SK-N-SH (cell line): Measurements from ENCODE around the gene SMC1B. TPM values are rescaled to one million over a fixed set of nuclear protein-coding genes. Genes with fewer than 3 reads are reported as not detected.

Experiments used
- CTCF ChIA-PET: fragments of 300-600, 350-600 bp; formaldehyde crosslinking; extraction: SDS; loops from one replicate; lab custom pipeline; 2021; lab: Yijun Ruan, JAX
- POLR2A ChIA-PET: fragments of 350-600 bp; sonication (Branson Sonifier 250); formaldehyde crosslinking; extraction: SDS; loops from one replicate; lab custom pipeline; 2020; ENCODE audit warnings: antibody characterized with exemption, inconsistent platforms; lab: Yijun Ruan, JAX
- DNase-seq: peaks from one replicate; pipeline ENCODE4 v3.0.0; 2012
- H2AFZ ChIP-seq: fragments of 200-600 bp; sonication (generic); 2 replicates; pipeline ENCODE4 v1.8.1; 2016; ENCODE audit warnings: antibody characterized with exemption, mild to moderate bottlenecking, low read depth
- H3F3A ChIP-seq: fragments of 200-600 bp; sonication (generic); replicated peaks from 2 replicates; pipeline ENCODE3; 2016; ENCODE audit warnings: antibody characterized with exemption, mild to moderate bottlenecking; ENCODE audit not compliant: insufficient read depth
- H3K27ac ChIP-seq, 2 experiments: fragments of 200-500 bp in 1 of 2; fragments of 200-600 bp in 1 of 2; sonication (Bioruptor generic) in 1 of 2; sonication (generic), shearing (Covaris generic) in 1 of 2; 2 replicates each; pipeline versions ENCODE4 v1.5.1 to v1.6.1; 2014 to 2016; ENCODE audit warnings: low read depth in 2 of 2, inconsistent platforms in 1 of 2, low read length in 1 of 2, mild to moderate bottlenecking in 1 of 2, mixed read lengths in 1 of 2
- H3K27me3 ChIP-seq: fragments of 200-600 bp; sonication (generic), shearing (Covaris generic); 2 replicates; pipeline ENCODE4 v1.6.1; 2016; ENCODE audit warnings: mixed run types; ENCODE audit not compliant: insufficient read depth
- H3K36me3 ChIP-seq, 2 experiments: fragments of 200-500 bp in 1 of 2; fragments of 200-600 bp in 1 of 2; sonication (Bioruptor generic) in 1 of 2; sonication (generic) in 1 of 2; replicated peaks in 1 of 2; 2 replicates each; pipeline versions ENCODE3 to v1.5.1; 2014 to 2016; ENCODE audit warnings: low read length in 1 of 2, mild to moderate bottlenecking in 1 of 2; ENCODE audit not compliant: insufficient read depth in 2 of 2, control insufficient read depth in 1 of 2
- H3K4me1 ChIP-seq, 2 experiments: fragments of 200-500 bp in 1 of 2; fragments of 200-600 bp in 1 of 2; sonication (Bioruptor generic) in 1 of 2; sonication (generic), shearing (Covaris generic) in 1 of 2; 2 replicates each; pipeline versions ENCODE4 v1.5.1 to v1.6.1; 2014 to 2016; ENCODE audit warnings: low read depth in 1 of 2, low read length in 1 of 2, mixed run types in 1 of 2; ENCODE audit not compliant: insufficient read depth in 2 of 2, control insufficient read depth in 1 of 2
- H3K4me2 ChIP-seq: fragments of 200-600 bp; sonication (generic), shearing (Covaris generic); 2 replicates; pipeline ENCODE4 v1.6.1; 2017; ENCODE audit warnings: mixed run types
- H3K4me3 ChIP-seq, 2 experiments: fragments of 200-500 bp in 1 of 2; fragments of 200-600 bp in 1 of 2; sonication (Bioruptor generic) in 1 of 2; sonication (generic), shearing (Covaris generic) in 1 of 2; 2 replicates each; pipeline versions ENCODE4 v1.5.1 to v1.8.1; 2014 to 2016; ENCODE audit warnings: low read depth in 2 of 2, inconsistent platforms in 1 of 2, low read length in 1 of 2, mild to moderate bottlenecking in 1 of 2, mixed read lengths in 1 of 2, moderate library complexity in 1 of 2
- H3K79me2 ChIP-seq: fragments of 200-600 bp; sonication (generic); 2 replicates; pipeline ENCODE4 v1.8.1; 2017; ENCODE audit warnings: mild to moderate bottlenecking; ENCODE audit not compliant: insufficient read depth
- H3K9ac ChIP-seq: fragments of 200-600 bp; sonication (generic); 2 replicates; pipeline ENCODE4 v1.6.1; 2017; ENCODE audit warnings: mixed run types
- H3K9me2 ChIP-seq: fragments of 200-600 bp; sonication (generic); 2 replicates; pipeline ENCODE4 v1.6.1; 2017; ENCODE audit warnings: mixed run types
- H3K9me3 ChIP-seq: fragments of 200-600 bp; sonication (generic); 2 replicates; pipeline ENCODE4 v1.6.1; 2017; ENCODE audit warnings: mixed run types, mild to moderate bottlenecking, moderate library complexity
- H4K20me1 ChIP-seq: fragments of 200-600 bp; sonication (generic); 2 replicates; pipeline ENCODE4 v1.6.1; 2017; ENCODE audit warnings: mild to moderate bottlenecking, mixed run types; ENCODE audit not compliant: insufficient read depth
- CHD2 ChIP-seq: fragments of 150-350 bp; IDR thresholded peaks from 2 replicates; pipeline ENCODE4 v1.6.1; 2018; ENCODE audit warnings: low read length; ENCODE audit not compliant: partially characterized antibody
- ELF1 ChIP-seq: IDR thresholded peaks from 2 replicates; pipeline ENCODE4 v1.4.0; 2012
- EP300 ChIP-seq, 2 experiments: IDR thresholded peaks; 2 replicates each; pipeline versions ENCODE4 v1.4.0 to v1.6.1; 2012; ENCODE audit warnings: borderline replicate concordance in 1 of 2, low read depth in 1 of 2, low read length in 1 of 2
- EZH2phosphoT487 ChIP-seq: fragments of 200-600 bp; sonication (generic); IDR thresholded peaks from 2 replicates; pipeline ENCODE4 v1.6.1; 2017; ENCODE audit warnings: low read depth, mixed run types, mild to moderate bottlenecking, antibody characterized with exemption, moderate library complexity, borderline replicate concordance
- FOXJ3 ChIP-seq: sonication (generic); formaldehyde crosslinking; IDR thresholded peaks from 2 replicates; pipeline ENCODE4 v1.5.1; 2020; ENCODE audit warnings: mild to moderate bottlenecking, missing genetic modification reagents
- GABPA ChIP-seq: IDR thresholded peaks from 2 replicates; pipeline ENCODE4 v1.4.0; 2012; ENCODE audit warnings: low read depth, mild to moderate bottlenecking
- GATA2 ChIP-seq: sonication (generic); formaldehyde crosslinking; IDR thresholded peaks from 2 replicates; pipeline ENCODE4 v1.5.0; 2020; ENCODE audit warnings: mild to moderate bottlenecking, missing genetic modification reagents
- JUND ChIP-seq: IDR thresholded peaks from 2 replicates; pipeline ENCODE4 v1.4.0; 2012
- MXI1 ChIP-seq: IDR thresholded peaks from 2 replicates; pipeline ENCODE4 v1.6.1; 2012; ENCODE audit warnings: mild to moderate bottlenecking, low read depth, low read length, improper control_type of control experiment
- NRF1 ChIP-seq: IDR thresholded peaks from 2 replicates; pipeline ENCODE4 v1.6.1; 2012; ENCODE audit warnings: low read depth, mild to moderate bottlenecking, low read length
- RAD21 ChIP-seq: IDR thresholded peaks from 2 replicates; pipeline ENCODE4 v1.6.1; 2012; ENCODE audit warnings: mild to moderate bottlenecking, low read length
- RCOR1 ChIP-seq: fragments of 150-350 bp; IDR thresholded peaks from 2 replicates; pipeline ENCODE4 v1.6.1; 2017; ENCODE audit warnings: antibody characterized with exemption, low read length
- RXRA ChIP-seq: IDR thresholded peaks from 2 replicates; pipeline ENCODE4 v1.4.0; 2012; ENCODE audit warnings: low read depth, mild to moderate bottlenecking, borderline replicate concordance
- TCF12 ChIP-seq: IDR thresholded peaks from 2 replicates; pipeline ENCODE4 v1.4.0; 2012
- ZBTB33 ChIP-seq: IDR thresholded peaks from 2 replicates; pipeline ENCODE4 v1.4.0; 2012; ENCODE audit warnings: low read depth, borderline replicate concordance
- whole genome bisulfite sequencing: methylation state at CpG from one replicate; pipeline ENCODE4 v1.1.6; 2017; ENCODE audit warnings: low lambda C conversion rate; 5-methylcytosine and 5-hydroxymethylcytosine counted together
- polyA plus RNA-seq, 3 experiments: library from polyadenylated mRNA; depleted of rRNA; stranded (reverse); fragments of >200 nt; gene quantifications; 2 replicates each; pipeline ENCODE4 v1.2.3, GENCODE V29; 2012
- TF ChIP-seq, protein P1 (sequence below): fragments of 150-350 bp; IDR thresholded peaks from 2 replicates; pipeline ENCODE4 v1.6.1; 2017; ENCODE audit warnings: antibody characterized with exemption, low read length, low read depth, borderline replicate concordance
- TF ChIP-seq, protein P2 (sequence below): IDR thresholded peaks from 2 replicates; pipeline ENCODE4 v1.4.0; 2012; ENCODE audit warnings: low read depth, borderline replicate concordance

SMC1B gene
- polyA plus RNA-seq, 1 of the 3 experiments (the other 2 are of a cell fraction): not detected

DNA sequence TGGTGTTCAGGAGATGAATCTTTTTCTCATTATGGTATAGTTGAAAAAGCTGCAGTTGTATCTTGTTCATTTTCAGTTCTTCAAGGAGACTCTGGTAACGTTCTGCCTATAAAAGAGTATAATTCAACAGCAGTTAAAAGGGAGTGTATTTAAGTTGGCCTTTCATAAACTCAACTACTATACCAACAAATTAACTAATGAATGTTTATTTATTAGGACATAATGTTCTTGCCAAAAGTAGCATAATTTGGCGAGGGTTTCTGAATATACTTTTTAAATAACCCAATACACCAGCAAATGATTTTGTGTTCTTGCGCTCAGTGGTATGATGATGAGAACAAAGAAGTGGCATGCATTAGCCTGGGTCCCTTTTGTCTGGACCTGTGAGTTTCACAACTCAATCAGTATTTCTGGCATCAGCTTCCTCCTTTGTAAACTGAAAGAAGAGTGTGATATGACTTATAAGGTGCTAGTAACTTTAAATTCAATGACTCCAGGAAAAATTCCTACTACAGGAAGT is 10.9 kb downstream of the SMC1B start:
- no peaks in the 10 kb centered on the region for H4K20me1 ChIP-seq
- H2AFZ ChIP-seq: no peak overlapping the region
- ChIA-PET CTCF (interaction anchor here (1.6 kb wide), 1 partner anchor 12 kb away, joined by 7 read pairs; no protein-coding TSS in a partner anchor), POLR2A (no interaction called here)
- no peaks in the 10 kb centered on the region for H3K9me2 ChIP-seq
- H3K9ac ChIP-seq: no peak overlapping the region
- no peak overlapping the region for H3K27ac ChIP-seq
- 41% methylated on average over 3 of the region's 3 CpGs for WGBS
- peaks cover 3% of the 10 kb centered on the region; the same call in 1 of the 2 replicates for H3K27me3 ChIP-seq
- no peaks in the 10 kb centered on the region for H3K36me3 ChIP-seq
- no peak overlapping the region for H3K4me2 ChIP-seq
- H3F3A ChIP-seq: no peaks in the 10 kb centered on the region
- no peaks in the 10 kb centered on the region for H3K79me2 ChIP-seq
- no peak for DNase-seq
- no peak overlapping the region for H3K4me3 ChIP-seq
- TF ChIP-seq ELF1: no peak
- TF ChIP-seq, protein P1, sequence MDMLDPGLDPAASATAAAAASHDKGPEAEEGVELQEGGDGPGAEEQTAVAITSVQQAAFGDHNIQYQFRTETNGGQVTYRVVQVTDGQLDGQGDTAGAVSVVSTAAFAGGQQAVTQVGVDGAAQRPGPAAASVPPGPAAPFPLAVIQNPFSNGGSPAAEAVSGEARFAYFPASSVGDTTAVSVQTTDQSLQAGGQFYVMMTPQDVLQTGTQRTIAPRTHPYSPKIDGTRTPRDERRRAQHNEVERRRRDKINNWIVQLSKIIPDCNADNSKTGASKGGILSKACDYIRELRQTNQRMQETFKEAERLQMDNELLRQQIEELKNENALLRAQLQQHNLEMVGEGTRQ: no peak
- no peak for TF ChIP-seq EZH2phosphoT487
- no peak for TF ChIP-seq FOXJ3 (CRISPR knock-in tag)
- no peak for TF ChIP-seq JUND
- TF ChIP-seq NRF1: no peak
- TF ChIP-seq TCF12: no peak
- no peak for TF ChIP-seq GATA2 (CRISPR knock-in tag)
- no peak for TF ChIP-seq EP300 (IDR thresholded peaks at IDR 0.05; ENCODE audit: borderline replicate concordance in 1 of 2, low read depth in 1 of 2, low read length in 1 of 2)
- TF ChIP-seq RXRA: no peak
- TF ChIP-seq RCOR1: no peak
- no peak for TF ChIP-seq CHD2
- no peak for TF ChIP-seq GABPA
- no peak for TF ChIP-seq ZBTB33
- no peaks in the 10 kb centered on the region; a peak in 2 of 4 replicates for H3K4me1 ChIP-seq
- no peaks in the 10 kb centered on the region for H3K9me3 ChIP-seq

- no peaks in the 10 kb centered on the region for H3K36me3 ChIP-seq
- no peak overlapping the region for H3K4me2 ChIP-seq
- peaks cover 3% of the 10 kb centered on the region; the same call in 1 of the 2 replicates for H3K27me3 ChIP-seq
- no peaks in the 10 kb centered on the region for H4K20me1 ChIP-seq
- TF ChIP-seq RAD21: no peak
- TF ChIP-seq, protein P2, sequence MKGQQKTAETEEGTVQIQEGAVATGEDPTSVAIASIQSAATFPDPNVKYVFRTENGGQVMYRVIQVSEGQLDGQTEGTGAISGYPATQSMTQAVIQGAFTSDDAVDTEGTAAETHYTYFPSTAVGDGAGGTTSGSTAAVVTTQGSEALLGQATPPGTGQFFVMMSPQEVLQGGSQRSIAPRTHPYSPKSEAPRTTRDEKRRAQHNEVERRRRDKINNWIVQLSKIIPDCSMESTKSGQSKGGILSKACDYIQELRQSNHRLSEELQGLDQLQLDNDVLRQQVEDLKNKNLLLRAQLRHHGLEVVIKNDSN: no peak
- no peak for TF ChIP-seq TCF12
- TF ChIP-seq MXI1: no peak
- no peak overlapping the region for H3K9ac ChIP-seq
- no peaks in the 10 kb centered on the region for H3K79me2 ChIP-seq
- no peak overlapping the region; a peak in 1 of 4 replicates for H3K27ac ChIP-seq
- CTCF ChIA-PET: interaction anchor here (1.0 kb wide), 1 partner anchor 18 kb away, joined by 3 read pairs; no protein-coding TSS in a partner anchor
- no peaks in the 10 kb centered on the region for H3F3A ChIP-seq
- H3K4me1 ChIP-seq: no peaks in the 10 kb centered on the region; a peak in 2 of 4 replicates
- H2AFZ ChIP-seq: no peak overlapping the region
- no peaks in the 10 kb centered on the region for H3K9me3 ChIP-seq
- H3K9me2 ChIP-seq: 0 out of 2 replicates have a peak, but pooled peaks cover 3% of the 10 kb centered on the region
- POLR2A ChIA-PET: interaction anchor here (0.6 kb wide), 1 partner anchor 19 kb away, joined by 3 read pairs; no protein-coding TSS in a partner anchor
- WGBS: 48% methylated on average over 5 of the region's 5 CpGs
- H3K4me3 ChIP-seq: no peak overlapping the region
- DNase-seq: no peak
These were observed 13.5 kb downstream of the SMC1B start for GRCh38 chr22:45399712-45400445.
